IMR-90 (cell line): ENCODE results near the gene KCP. TPM values are rescaled to one million over a fixed set of nuclear protein-coding genes. Genes with fewer than 3 reads are reported as not detected.

ENCODE experiments used
- ATAC-seq: fragments of 200-7000 bp; cut with Tn5 transposase; 2 replicates; pipeline ENCODE4 v1.9.1; 2020; ENCODE audit warnings: low read depth, mild to moderate bottlenecking, moderate library complexity
- BruUV-seq: library from RNA; stranded (reverse); fragments of 400-500 nt; replicated peaks from 2 replicates; lab custom pipeline; 2021; lab: Mats Ljungman, UMichigan
- CTCF ChIA-PET: fragments of 300-600 bp; formaldehyde crosslinking; extraction: SDS; loops from one replicate; lab custom pipeline; 2021; ENCODE audit warnings: antibody characterized with exemption; lab: Yijun Ruan, JAX
- POLR2A ChIA-PET: fragments of 300-600 bp; sonication (Branson Sonifier 250); formaldehyde crosslinking; loops from one replicate; lab custom pipeline; 2022; ENCODE audit warnings: antibody characterized with exemption; ENCODE audit not compliant: unreplicated experiment; lab: Charles Lee
- DNase-seq: peaks from one replicate; pipeline ENCODE4 v3.0.0; 2013
- H2AFZ ChIP-seq: replicated peaks from 2 replicates; pipeline ENCODE3; 2013; ENCODE audit warnings: low read length, mild to moderate bottlenecking; ENCODE audit not compliant: poor library complexity
- H2AK5ac ChIP-seq: 2 replicates; pipeline ENCODE4 v1.6.1; 2013; ENCODE audit warnings: low read depth, low read length, inconsistent platforms
- H2AK9ac ChIP-seq: replicated peaks from 2 replicates; pipeline ENCODE3; 2013; ENCODE audit warnings: mild to moderate bottlenecking, low read depth, low read length, moderate library complexity; ENCODE audit not compliant: poor library complexity
- H2BK120ac ChIP-seq: 2 replicates; pipeline ENCODE4 v1.6.1; 2013; ENCODE audit warnings: low read depth, low read length, inconsistent platforms
- H2BK15ac ChIP-seq: 3 replicates; pipeline ENCODE4 v1.6.1; 2013; ENCODE audit warnings: low read depth, low read length, inconsistent platforms
- H2BK20ac ChIP-seq: 2 replicates; pipeline ENCODE4 v1.6.1; 2013; ENCODE audit warnings: low read depth, mild to moderate bottlenecking, inconsistent platforms, low read length, moderate library complexity
- H2BK5ac ChIP-seq: 2 replicates; pipeline ENCODE4 v1.6.1; 2013; ENCODE audit warnings: mild to moderate bottlenecking, low read depth, low read length, inconsistent platforms; ENCODE audit not compliant: poor library complexity, severe bottlenecking
- H3K14ac ChIP-seq: replicated peaks from 2 replicates; pipeline ENCODE4 v1.6.1; 2013; ENCODE audit warnings: low read depth, low read length, inconsistent platforms
- H3K18ac ChIP-seq: 2 replicates; pipeline ENCODE4 v1.6.1; 2013; ENCODE audit warnings: low read depth, low read length, control low read depth
- H3K23ac ChIP-seq: 2 replicates; pipeline ENCODE4 v1.6.1; 2013; ENCODE audit warnings: low read depth, low read length, inconsistent platforms
- H3K27ac ChIP-seq: 2 replicates; pipeline ENCODE4 v1.5.1; 2013; ENCODE audit warnings: mild to moderate bottlenecking, control low read depth, low read length; ENCODE audit not compliant: insufficient read depth
- H3K27me3 ChIP-seq: 2 replicates; pipeline ENCODE4 v1.6.1; 2013; ENCODE audit warnings: low read length; ENCODE audit not compliant: control insufficient read depth, insufficient read depth
- H3K36me3 ChIP-seq: 2 replicates; pipeline ENCODE4 v1.6.1; 2013; ENCODE audit warnings: low read length, mixed read lengths; ENCODE audit not compliant: control insufficient read depth, insufficient read depth
- H3K4ac ChIP-seq: 2 replicates; pipeline ENCODE4 v1.6.1; 2013; ENCODE audit warnings: low read depth, low read length, inconsistent platforms
- H3K4me1 ChIP-seq: 2 replicates; pipeline ENCODE4 v1.6.1; 2013; ENCODE audit warnings: low read length, mixed read lengths; ENCODE audit not compliant: control insufficient read depth, insufficient read depth
- H3K4me2 ChIP-seq: 2 replicates; pipeline ENCODE4 v1.6.1; 2013; ENCODE audit warnings: low read depth, mild to moderate bottlenecking, control low read depth, low read length, moderate library complexity
- H3K4me3 ChIP-seq: 2 replicates; pipeline ENCODE4 v1.5.1; 2013; ENCODE audit warnings: low read depth, mild to moderate bottlenecking, control low read depth, low read length, moderate library complexity; ENCODE audit not compliant: insufficient read depth
- H3K56ac ChIP-seq: 2 replicates; pipeline ENCODE4 v1.6.1; 2013; ENCODE audit warnings: low read length, inconsistent platforms; ENCODE audit not compliant: insufficient read depth; ENCODE audit errors: extremely low read depth
- H3K79me1 ChIP-seq, 2 experiments: 2 replicates each; pipeline ENCODE4 v1.6.1; 2013; ENCODE audit warnings: low read length in 2 of 2, inconsistent platforms in 1 of 2, low read depth in 1 of 2
- H3K9ac ChIP-seq: 2 replicates; pipeline ENCODE4 v1.6.1; 2013; ENCODE audit warnings: low read depth, low read length, control low read depth
- H3K9me1 ChIP-seq: 2 replicates; pipeline ENCODE4 v1.6.1; 2013; ENCODE audit warnings: low read length, inconsistent platforms; ENCODE audit not compliant: insufficient read depth
- H3K9me3 ChIP-seq: 2 replicates; pipeline ENCODE4 v1.6.1; 2013; ENCODE audit warnings: low read length; ENCODE audit not compliant: control insufficient read depth, insufficient read depth
- H4K20me1 ChIP-seq: 2 replicates; pipeline ENCODE4 v1.6.1; 2013; ENCODE audit warnings: low read length, inconsistent platforms; ENCODE audit not compliant: insufficient read depth
- H4K5ac ChIP-seq: 2 replicates; pipeline ENCODE4 v1.6.1; 2013; ENCODE audit warnings: mild to moderate bottlenecking, low read depth, low read length, control low read depth
- H4K8ac ChIP-seq, 2 experiments: 2 replicates each; pipeline ENCODE4 v1.6.1; 2013; ENCODE audit warnings: low read depth in 2 of 2, low read length in 2 of 2, control low read depth in 1 of 2, inconsistent platforms in 1 of 2
- H4K91ac ChIP-seq: 2 replicates; pipeline ENCODE4 v1.6.1; 2013; ENCODE audit warnings: low read depth, low read length, inconsistent platforms; ENCODE audit not compliant: insufficient read depth
- BHLHE40 ChIP-seq: fragments of 150-350 bp; IDR thresholded peaks from 2 replicates; pipeline ENCODE4 v1.6.1; 2016; ENCODE audit warnings: mild to moderate bottlenecking, low read depth, low read length
- CEBPB ChIP-seq: IDR thresholded peaks from 2 replicates; pipeline ENCODE4 v1.6.1; 2012; ENCODE audit warnings: low read depth, low read length, improper control_type of control experiment
- CTCF ChIP-seq: conservative IDR thresholded peaks from 2 replicates; pipeline ENCODE4 v1.5.1; 2012; ENCODE audit warnings: mild to moderate bottlenecking, low read depth, low read length, improper control_type of control experiment
- ELK1 ChIP-seq: fragments of 150-350 bp; IDR thresholded peaks from 2 replicates; pipeline ENCODE4 v1.6.1; 2016; ENCODE audit warnings: low read depth, mild to moderate bottlenecking, low read length, moderate library complexity, borderline replicate concordance
- MAZ ChIP-seq: IDR thresholded peaks from 2 replicates; pipeline ENCODE4 v1.6.1; 2012; ENCODE audit warnings: low read depth, mild to moderate bottlenecking, low read length, improper control_type of control experiment, moderate library complexity, borderline replicate concordance
- NFE2L2 ChIP-seq: fragments of 150-350 bp; IDR thresholded peaks from 2 replicates; pipeline ENCODE4 v1.6.1; 2016; ENCODE audit warnings: low read depth, mild to moderate bottlenecking, low read length
- POLR2A ChIP-seq: IDR thresholded peaks from 2 replicates; pipeline ENCODE4 v1.6.1; 2012; ENCODE audit warnings: mild to moderate bottlenecking, low read depth, low read length
- RAD21 ChIP-seq: IDR thresholded peaks from 2 replicates; pipeline ENCODE4 v1.6.1; 2012; ENCODE audit warnings: low read length, improper control_type of control experiment
- SMC3 ChIP-seq: fragments of 150-350 bp; IDR thresholded peaks from 2 replicates; pipeline ENCODE4 v1.6.1; 2016; ENCODE audit warnings: low read depth, mild to moderate bottlenecking, antibody characterized with exemption, low read length, moderate library complexity
- USF2 ChIP-seq: fragments of 150-350 bp; IDR thresholded peaks from 2 replicates; pipeline ENCODE4 v1.6.1; 2017; ENCODE audit warnings: mild to moderate bottlenecking, antibody characterized with exemption, low read length, low read depth
- WGBS, 2 experiments: methylation state at CpG; one replicate each; pipeline versions ENCODE4 v1.1.5 to v1.1.7; 2013; ENCODE audit warnings: missing lambda C conversion rate in 2 of 2; ENCODE audit not compliant: insufficient read length in 1 of 2; ENCODE audit errors: extremely low coverage in 2 of 2; 5-methylcytosine and 5-hydroxymethylcytosine counted together
- dilution Hi-C: fragments of 300-500 bp; cut with HindIII; formaldehyde crosslinking; loops from one replicate; pipeline ENCODE4 v1.14.3; 2018; ENCODE audit warnings: low sequenced_read_pairs; ENCODE audit not compliant: unreplicated experiment
- in situ Hi-C: fragments of 300-500 bp; cut with MboI; formaldehyde crosslinking; loops from 3 replicates; pipeline ENCODE4 v1.14.3; 2019; ENCODE audit warnings: low sequenced_read_pairs, inconsistent platforms, mixed read lengths
- intact Hi-C: fragments of 100-400 bp; cut with micrococcal nuclease; formaldehyde crosslinking; loops from 2 replicates; pipeline ENCODE4 v1.10.0; 2022
- polyA plus RNA-seq, 3 experiments: library from polyadenylated mRNA; depleted of rRNA; stranded (reverse); fragments of >200 nt; gene quantifications; 2 replicates each; pipeline ENCODE4 v1.2.3, GENCODE V29; 2012; ENCODE audit warnings: low replicate concordance in 1 of 3
- total RNA-seq: library from RNA; depleted of rRNA; stranded (reverse); fragments of >200 nt; gene quantifications from 2 replicates; pipeline ENCODE4 v1.2.3, GENCODE V29; 2012

KCP gene
- total and polyA plus RNA-seq, 2 of the 4 experiments (the other 2 are of a cell fraction): 0.03 TPM; not detected in 1

- no TSS peak for BruUV-seq
- no peak for TF ChIP-seq USF2
- TF ChIP-seq BHLHE40: no peak
- TF ChIP-seq RAD21: no peak
- TF ChIP-seq CTCF: no peak
- no peak for TF ChIP-seq MAZ
- TF ChIP-seq POLR2A: no peak
- TF ChIP-seq SMC3: no peak
- TF ChIP-seq CEBPB: no peak
- TF ChIP-seq NFE2L2: no peak
- no peak for TF ChIP-seq ELK1
- H3K23ac ChIP-seq: no peak overlapping the region
- no peak overlapping the region for H2BK20ac ChIP-seq
- H2BK15ac ChIP-seq: no peak overlapping the region
- H2BK5ac ChIP-seq: no peak overlapping the region
- H3K79me1 ChIP-seq: no peaks in the 10 kb centered on the region
- H3K14ac ChIP-seq: no peak overlapping the region
- CTCF ChIA-PET: no interaction called here
- dilution Hi-C loops (no loop called here), in situ Hi-C loops (loop anchor here (5.0 to 25.0 kb wide), 2 partner anchors 274 to 419 kb away; partner anchors contain the start of gene HILPDA), intact Hi-C loops (loop anchor here (5.0 kb wide), 3 partner anchors 269 to 454 kb away; partner anchors contain the start of gene METTL2B)
- no peak overlapping the region for H2AK9ac ChIP-seq
- peaks cover 12% of the 10 kb centered on the region; the same call in 1 of the 2 replicates for H3K27me3 ChIP-seq
- no peak overlapping the region for H3K27ac ChIP-seq
- no peak overlapping the region for H4K91ac ChIP-seq
- no peaks in the 10 kb centered on the region; the same call in 1 of the 2 replicates for H4K20me1 ChIP-seq
- no peak overlapping the region for H3K4me3 ChIP-seq
- ATAC-seq (no peak), DNase-seq (no peak)
- 50% methylated on average over 1 of the region's 11 CpGs; no CpG with 5 or more reads in 1 of the 2 experiments for WGBS, 2 experiments
- H2AFZ ChIP-seq: no peak overlapping the region
- no peak overlapping the region for H3K9ac ChIP-seq
- no peak overlapping the region for H3K4me2 ChIP-seq
- no peak overlapping the region for H3K4ac ChIP-seq
- H4K8ac ChIP-seq: no peak overlapping the region
- no peak overlapping the region for H3K56ac ChIP-seq
- POLR2A ChIA-PET: no interaction called here
- no peaks in the 10 kb centered on the region for H3K36me3 ChIP-seq
- no peak overlapping the region for H4K5ac ChIP-seq
- H3K9me3 ChIP-seq: no peaks in the 10 kb centered on the region
- H2BK120ac ChIP-seq: no peak overlapping the region
- H3K9me1 ChIP-seq: no peaks in the 10 kb centered on the region
- H2AK5ac ChIP-seq: no peak overlapping the region
- H3K18ac ChIP-seq: no peak overlapping the region
- no peaks in the 10 kb centered on the region for H3K4me1 ChIP-seq
Measured at GRCh38 chr7:128880791-128881457, 29.6 kb downstream of the KCP start.
